Measurements from ENCODE around the gene ABI3BP.

The ABI3BP gene

DNA sequence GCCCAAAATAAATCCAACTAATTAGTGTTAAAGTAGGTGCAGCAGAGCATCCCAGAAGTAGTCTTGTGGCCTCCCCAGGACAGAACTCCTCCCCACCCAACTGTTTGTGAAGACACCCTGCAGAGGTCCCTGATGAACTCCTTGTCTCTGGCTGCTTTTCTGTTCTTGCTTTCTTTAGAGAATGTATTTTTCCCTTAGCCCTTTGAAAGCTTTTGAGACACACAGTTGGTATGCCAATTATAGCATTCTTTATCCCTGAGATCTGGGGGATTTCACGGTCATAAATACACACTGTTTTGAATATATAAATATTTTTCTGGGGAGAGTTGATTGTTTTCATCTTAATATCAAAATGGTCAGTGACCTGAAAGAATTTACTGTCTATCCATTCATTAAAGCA is 274.1 kb downstream of the ABI3BP start:
- TF ChIP-seq TCF12 (IDR thresholded peaks at IDR 0.05; ENCODE audit: low read depth) (no peak), RAD21 (IDR thresholded peaks at IDR 0.05; ENCODE audit: low read depth) (no peak)

DNA sequence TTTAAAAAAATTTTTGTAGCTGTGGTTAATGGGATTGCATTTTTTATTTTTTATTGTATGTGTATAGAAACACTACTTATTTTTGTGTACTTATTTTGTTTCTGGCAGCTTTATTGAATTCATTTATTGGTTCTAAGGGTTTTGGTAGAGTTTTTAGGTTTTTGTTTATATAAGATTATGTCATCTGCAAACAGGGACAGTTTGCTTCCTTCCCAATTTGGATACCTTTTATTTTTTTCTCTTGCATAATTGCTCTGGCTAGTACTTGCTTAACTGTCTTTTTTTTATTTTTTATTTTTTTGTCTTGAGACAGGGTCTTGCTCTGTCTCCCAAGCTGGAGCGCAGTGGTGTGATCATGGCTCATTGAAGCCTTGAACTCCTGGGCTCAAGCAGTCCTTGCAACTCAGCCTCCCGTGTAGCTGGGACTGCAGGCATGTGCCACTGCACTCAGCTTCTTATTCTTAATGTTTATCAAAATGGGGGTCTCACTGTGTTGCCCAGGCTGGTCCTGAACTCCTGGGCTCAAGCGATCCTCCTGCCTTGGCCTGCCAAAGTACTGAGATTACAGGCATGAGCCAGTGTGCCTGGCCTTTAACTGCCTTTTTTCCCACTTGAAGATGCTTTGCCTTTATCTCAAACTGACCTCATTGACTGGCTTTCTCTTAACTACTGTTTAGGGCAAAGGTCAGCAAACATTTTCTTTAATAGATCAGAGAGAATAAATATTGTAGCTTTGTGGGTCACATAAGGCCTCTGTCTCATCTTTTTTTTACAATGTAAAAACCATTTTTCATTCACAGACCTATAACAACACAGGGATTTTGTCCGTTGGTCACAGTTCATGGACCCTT is 275.4 kb downstream of the ABI3BP start:
- no peak for TF ChIP-seq NFIC (IDR thresholded peaks at IDR 0.05)
- TF ChIP-seq TEAD4 (IDR thresholded peaks at IDR 0.05), result no peak
- TF ChIP-seq FOXM1 (IDR thresholded peaks at IDR 0.05; ENCODE audit: borderline replicate concordance, low read depth), result no peak
- TF ChIP-seq ZBTB7A (IDR thresholded peaks at IDR 0.05; ENCODE audit: low read depth), result no peak
- TF ChIP-seq TCF12 (IDR thresholded peaks at IDR 0.05; ENCODE audit: low read depth), result no peak
- TF ChIP-seq, protein P1, sequence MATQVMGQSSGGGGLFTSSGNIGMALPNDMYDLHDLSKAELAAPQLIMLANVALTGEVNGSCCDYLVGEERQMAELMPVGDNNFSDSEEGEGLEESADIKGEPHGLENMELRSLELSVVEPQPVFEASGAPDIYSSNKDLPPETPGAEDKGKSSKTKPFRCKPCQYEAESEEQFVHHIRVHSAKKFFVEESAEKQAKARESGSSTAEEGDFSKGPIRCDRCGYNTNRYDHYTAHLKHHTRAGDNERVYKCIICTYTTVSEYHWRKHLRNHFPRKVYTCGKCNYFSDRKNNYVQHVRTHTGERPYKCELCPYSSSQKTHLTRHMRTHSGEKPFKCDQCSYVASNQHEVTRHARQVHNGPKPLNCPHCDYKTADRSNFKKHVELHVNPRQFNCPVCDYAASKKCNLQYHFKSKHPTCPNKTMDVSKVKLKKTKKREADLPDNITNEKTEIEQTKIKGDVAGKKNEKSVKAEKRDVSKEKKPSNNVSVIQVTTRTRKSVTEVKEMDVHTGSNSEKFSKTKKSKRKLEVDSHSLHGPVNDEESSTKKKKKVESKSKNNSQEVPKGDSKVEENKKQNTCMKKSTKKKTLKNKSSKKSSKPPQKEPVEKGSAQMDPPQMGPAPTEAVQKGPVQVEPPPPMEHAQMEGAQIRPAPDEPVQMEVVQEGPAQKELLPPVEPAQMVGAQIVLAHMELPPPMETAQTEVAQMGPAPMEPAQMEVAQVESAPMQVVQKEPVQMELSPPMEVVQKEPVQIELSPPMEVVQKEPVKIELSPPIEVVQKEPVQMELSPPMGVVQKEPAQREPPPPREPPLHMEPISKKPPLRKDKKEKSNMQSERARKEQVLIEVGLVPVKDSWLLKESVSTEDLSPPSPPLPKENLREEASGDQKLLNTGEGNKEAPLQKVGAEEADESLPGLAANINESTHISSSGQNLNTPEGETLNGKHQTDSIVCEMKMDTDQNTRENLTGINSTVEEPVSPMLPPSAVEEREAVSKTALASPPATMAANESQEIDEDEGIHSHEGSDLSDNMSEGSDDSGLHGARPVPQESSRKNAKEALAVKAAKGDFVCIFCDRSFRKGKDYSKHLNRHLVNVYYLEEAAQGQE (IDR thresholded peaks at IDR 0.05; ENCODE audit: low read depth), result no peak
- no peak for TF ChIP-seq RAD21 (IDR thresholded peaks at IDR 0.05; ENCODE audit: low read depth)
- TF ChIP-seq, protein P2, sequence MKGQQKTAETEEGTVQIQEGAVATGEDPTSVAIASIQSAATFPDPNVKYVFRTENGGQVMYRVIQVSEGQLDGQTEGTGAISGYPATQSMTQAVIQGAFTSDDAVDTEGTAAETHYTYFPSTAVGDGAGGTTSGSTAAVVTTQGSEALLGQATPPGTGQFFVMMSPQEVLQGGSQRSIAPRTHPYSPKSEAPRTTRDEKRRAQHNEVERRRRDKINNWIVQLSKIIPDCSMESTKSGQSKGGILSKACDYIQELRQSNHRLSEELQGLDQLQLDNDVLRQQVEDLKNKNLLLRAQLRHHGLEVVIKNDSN (IDR thresholded peaks at IDR 0.05), result no peak
- no peak for TF ChIP-seq YY1 (IDR thresholded peaks at IDR 0.05; ENCODE audit: low read depth)
- TF ChIP-seq TAF1 (IDR thresholded peaks at IDR 0.05; ENCODE audit: low read depth), result no peak
- TF ChIP-seq CEBPB (IDR thresholded peaks at IDR 0.05), result no peak
- no peak for TF ChIP-seq CREB1 (IDR thresholded peaks at IDR 0.05; ENCODE audit: low read depth)
- no peak for TF ChIP-seq EP300 (IDR thresholded peaks at IDR 0.05; ENCODE audit: borderline replicate concordance)
- TF ChIP-seq, protein P3, sequence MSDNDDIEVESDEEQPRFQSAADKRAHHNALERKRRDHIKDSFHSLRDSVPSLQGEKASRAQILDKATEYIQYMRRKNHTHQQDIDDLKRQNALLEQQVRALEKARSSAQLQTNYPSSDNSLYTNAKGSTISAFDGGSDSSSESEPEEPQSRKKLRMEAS (IDR thresholded peaks at IDR 0.05), result no peak
- TF ChIP-seq EGR1 (IDR thresholded peaks at IDR 0.05), result no peak

DNA sequence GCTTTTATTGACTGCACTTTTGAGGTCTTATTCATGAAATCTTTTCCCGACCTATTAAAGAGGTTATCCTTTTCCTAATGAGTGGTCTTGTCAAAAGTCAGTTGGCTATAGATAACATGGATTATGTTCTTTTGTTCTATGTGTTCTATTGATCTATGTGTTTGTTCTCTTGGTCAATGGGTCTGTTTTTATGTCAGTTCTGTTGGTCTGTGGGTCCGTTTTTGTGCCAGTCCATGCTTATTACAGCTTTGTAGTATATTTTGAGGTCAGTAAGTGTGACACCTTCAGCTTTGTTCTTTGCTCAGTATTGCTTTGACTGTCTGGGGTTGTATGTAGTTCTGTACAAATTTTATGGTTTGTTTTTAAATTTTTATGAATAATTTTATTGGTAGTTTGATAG is 276.2 kb downstream of the ABI3BP start:
- TF ChIP-seq EP300 (IDR thresholded peaks at IDR 0.05; ENCODE audit: borderline replicate concordance), result no peak
- no peak for TF ChIP-seq TCF12 (IDR thresholded peaks at IDR 0.05; ENCODE audit: low read depth)
- TF ChIP-seq, protein P3 (IDR thresholded peaks at IDR 0.05), result no peak
- no peak for TF ChIP-seq FOXM1 (IDR thresholded peaks at IDR 0.05; ENCODE audit: borderline replicate concordance, low read depth)
- no peak for TF ChIP-seq YY1 (IDR thresholded peaks at IDR 0.05; ENCODE audit: low read depth)
- no peak for TF ChIP-seq CEBPB (IDR thresholded peaks at IDR 0.05)
- TF ChIP-seq RAD21 (IDR thresholded peaks at IDR 0.05; ENCODE audit: low read depth), result no peak
- TF ChIP-seq, protein P1 (IDR thresholded peaks at IDR 0.05; ENCODE audit: low read depth), result no peak

DNA sequence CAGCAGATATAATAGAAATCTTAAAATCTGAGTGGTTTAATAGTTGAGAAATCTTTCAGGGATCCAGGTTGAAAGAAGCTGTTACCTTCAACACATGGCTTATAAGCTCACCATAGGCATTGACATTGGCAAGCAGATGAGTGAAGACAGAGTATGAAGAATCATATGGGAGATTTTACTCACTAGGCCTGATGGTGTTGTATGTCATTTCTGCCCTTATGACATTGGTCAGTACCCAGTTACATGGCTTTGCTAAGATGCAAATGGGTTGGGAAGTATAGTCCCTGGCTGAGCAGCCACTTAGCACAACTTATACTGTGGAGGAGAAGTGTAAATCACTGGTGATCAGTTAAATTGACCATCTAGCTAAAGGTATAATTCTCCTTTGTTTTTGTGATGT is 278.0 kb downstream of the ABI3BP start:
- TF ChIP-seq EGR1 (IDR thresholded peaks at IDR 0.05), result no peak
- no peak for TF ChIP-seq NFIC (IDR thresholded peaks at IDR 0.05)
- TF ChIP-seq CEBPB (IDR thresholded peaks at IDR 0.05), result no peak
- TF ChIP-seq, protein P3 (IDR thresholded peaks at IDR 0.05), result no peak
- no peak for TF ChIP-seq RAD21 (IDR thresholded peaks at IDR 0.05; ENCODE audit: low read depth)
- no peak for TF ChIP-seq TEAD4 (IDR thresholded peaks at IDR 0.05)
- TF ChIP-seq TAF1 (IDR thresholded peaks at IDR 0.05; ENCODE audit: low read depth), result no peak
- TF ChIP-seq, protein P2 (IDR thresholded peaks at IDR 0.05), result no peak
- TF ChIP-seq FOXM1 (IDR thresholded peaks at IDR 0.05; ENCODE audit: borderline replicate concordance, low read depth), result no peak
- no peak for TF ChIP-seq CREB1 (IDR thresholded peaks at IDR 0.05; ENCODE audit: low read depth)
- TF ChIP-seq EP300 (IDR thresholded peaks at IDR 0.05; ENCODE audit: borderline replicate concordance), result no peak
- no peak for TF ChIP-seq YY1 (IDR thresholded peaks at IDR 0.05; ENCODE audit: low read depth)
- TF ChIP-seq, protein P1 (IDR thresholded peaks at IDR 0.05; ENCODE audit: low read depth), result no peak
- TF ChIP-seq ZBTB7A (IDR thresholded peaks at IDR 0.05; ENCODE audit: low read depth), result no peak
- no peak for TF ChIP-seq TCF12 (IDR thresholded peaks at IDR 0.05; ENCODE audit: low read depth)

Data from Ishikawa (cell line).